Coronary artery (tissue), 2 donors: Measurements from ENCODE around the gene ZNF346.

Source experiments
- DNase-seq: peaks from one replicate; pipeline ENCODE4 v3.0.0-alpha.2; 2017; ENCODE audit warnings: low spot score
- H3K27ac ChIP-seq, 2 donors: fragments of 200-600 bp; sonication (generic); one replicate each; pipeline ENCODE4 v1.5.1; 2016 to 2019
- H3K4me3 ChIP-seq: fragments of 200-600 bp; sonication (generic); 2 replicates; pipeline ENCODE4 v1.5.1; 2016; ENCODE audit warnings: mild to moderate bottlenecking, moderate library complexity
- TF ChIP-seq, protein P1 (sequence below): fragments of 200-600 bp; sonication (generic); IDR thresholded peaks from one replicate; pipeline ENCODE4 v1.5.1; 2019; ENCODE audit warnings: antibody characterized with exemption

The ZNF346 gene

DNA sequence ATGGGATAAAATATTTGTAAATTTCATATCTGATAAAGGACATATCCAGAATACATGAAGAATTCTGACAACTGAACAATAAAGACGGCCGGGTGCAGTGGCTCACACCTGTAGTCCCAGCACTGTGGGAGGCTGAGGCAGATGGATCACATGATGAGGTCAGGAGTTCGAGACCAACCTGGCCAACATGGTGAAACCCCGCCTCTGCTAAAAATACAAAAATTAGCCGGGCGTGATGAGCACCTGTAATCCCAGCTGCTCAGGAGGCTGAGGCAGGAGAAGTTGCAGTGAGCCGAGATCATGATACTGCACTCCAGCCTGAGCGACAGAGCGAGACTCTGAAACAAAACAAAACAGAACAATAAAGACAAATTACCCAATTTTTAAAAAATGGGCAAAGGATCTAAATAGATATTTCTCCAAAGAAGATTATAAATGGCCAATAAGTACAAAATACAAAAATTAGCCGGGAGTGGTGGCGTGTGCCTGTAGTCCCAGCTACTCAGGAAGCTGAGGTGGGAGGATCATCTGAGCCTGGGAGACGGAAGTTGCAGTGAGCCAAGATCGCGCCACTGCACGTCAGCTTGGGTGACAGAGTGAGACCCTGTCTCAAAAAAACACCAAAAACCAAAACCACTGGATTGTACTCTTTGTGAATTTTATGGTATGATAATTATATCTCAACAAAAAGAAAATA, 101.4 kb downstream of the ZNF346 start:
- DNase-seq = no peak
- Histone ChIP-seq H3K27ac (no peak overlapping the region), H3K4me3 (no peak overlapping the region)
- TF ChIP-seq, protein P1, sequence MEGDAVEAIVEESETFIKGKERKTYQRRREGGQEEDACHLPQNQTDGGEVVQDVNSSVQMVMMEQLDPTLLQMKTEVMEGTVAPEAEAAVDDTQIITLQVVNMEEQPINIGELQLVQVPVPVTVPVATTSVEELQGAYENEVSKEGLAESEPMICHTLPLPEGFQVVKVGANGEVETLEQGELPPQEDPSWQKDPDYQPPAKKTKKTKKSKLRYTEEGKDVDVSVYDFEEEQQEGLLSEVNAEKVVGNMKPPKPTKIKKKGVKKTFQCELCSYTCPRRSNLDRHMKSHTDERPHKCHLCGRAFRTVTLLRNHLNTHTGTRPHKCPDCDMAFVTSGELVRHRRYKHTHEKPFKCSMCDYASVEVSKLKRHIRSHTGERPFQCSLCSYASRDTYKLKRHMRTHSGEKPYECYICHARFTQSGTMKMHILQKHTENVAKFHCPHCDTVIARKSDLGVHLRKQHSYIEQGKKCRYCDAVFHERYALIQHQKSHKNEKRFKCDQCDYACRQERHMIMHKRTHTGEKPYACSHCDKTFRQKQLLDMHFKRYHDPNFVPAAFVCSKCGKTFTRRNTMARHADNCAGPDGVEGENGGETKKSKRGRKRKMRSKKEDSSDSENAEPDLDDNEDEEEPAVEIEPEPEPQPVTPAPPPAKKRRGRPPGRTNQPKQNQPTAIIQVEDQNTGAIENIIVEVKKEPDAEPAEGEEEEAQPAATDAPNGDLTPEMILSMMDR = no peak

- no peak overlapping the region for H3K4me3 ChIP-seq
- H3K27ac ChIP-seq = no peak overlapping the region
- DNase-seq = no peak
- TF ChIP-seq, protein P1 = no peak
Observed at GRCh38 chr5:177124486-177124991, 102.0 kb downstream of the ZNF346 start.

GRCh38 chr5:177126771-177127170, 104.3 kb downstream of the ZNF346 start:
- DNase-seq = no peak
- no peak overlapping the region for H3K27ac ChIP-seq
- H3K4me3 ChIP-seq = no peak overlapping the region
- TF ChIP-seq, protein P1 = no peak

GRCh38 chr5:177128551-177128981, 106.1 kb downstream of the ZNF346 start:
- TF ChIP-seq, protein P1 = no peak
- DNase-seq = no peak
- no peak overlapping the region for H3K4me3 ChIP-seq
- H3K27ac ChIP-seq = peak overlapping the region in 1 of 2 donors; percentile 45

GRCh38 chr5:177130211-177131018, 107.9 kb downstream of the ZNF346 start:
- TF ChIP-seq, protein P1 = no peak
- no peak overlapping the region for H3K27ac ChIP-seq
- no peak overlapping the region for H3K4me3 ChIP-seq
- DNase-seq = peak; percentile 64
